ENCODE measurements around the gene POP4.

DNA sequence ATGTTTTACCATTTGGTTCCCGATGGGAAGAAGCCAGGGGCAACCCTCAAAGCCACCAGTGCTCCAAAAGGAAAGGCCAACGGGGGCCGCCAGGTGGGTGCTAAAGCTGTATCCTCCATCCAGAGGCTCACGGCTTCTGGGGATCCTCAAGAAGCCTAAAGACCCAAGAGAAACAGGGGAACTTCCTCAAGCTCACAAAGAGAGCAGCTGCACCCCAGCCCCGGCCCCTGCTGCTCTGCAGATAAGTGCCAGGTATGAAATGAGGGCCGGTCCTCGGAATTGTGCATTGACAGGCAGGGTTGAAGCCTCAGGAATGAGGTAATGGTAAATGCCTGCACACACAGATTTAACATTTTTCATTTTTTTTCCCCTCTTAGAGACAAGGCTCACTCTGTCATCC lies 8.0 kb upstream of the POP4 start:
- TF ChIP-seq, protein P1, sequence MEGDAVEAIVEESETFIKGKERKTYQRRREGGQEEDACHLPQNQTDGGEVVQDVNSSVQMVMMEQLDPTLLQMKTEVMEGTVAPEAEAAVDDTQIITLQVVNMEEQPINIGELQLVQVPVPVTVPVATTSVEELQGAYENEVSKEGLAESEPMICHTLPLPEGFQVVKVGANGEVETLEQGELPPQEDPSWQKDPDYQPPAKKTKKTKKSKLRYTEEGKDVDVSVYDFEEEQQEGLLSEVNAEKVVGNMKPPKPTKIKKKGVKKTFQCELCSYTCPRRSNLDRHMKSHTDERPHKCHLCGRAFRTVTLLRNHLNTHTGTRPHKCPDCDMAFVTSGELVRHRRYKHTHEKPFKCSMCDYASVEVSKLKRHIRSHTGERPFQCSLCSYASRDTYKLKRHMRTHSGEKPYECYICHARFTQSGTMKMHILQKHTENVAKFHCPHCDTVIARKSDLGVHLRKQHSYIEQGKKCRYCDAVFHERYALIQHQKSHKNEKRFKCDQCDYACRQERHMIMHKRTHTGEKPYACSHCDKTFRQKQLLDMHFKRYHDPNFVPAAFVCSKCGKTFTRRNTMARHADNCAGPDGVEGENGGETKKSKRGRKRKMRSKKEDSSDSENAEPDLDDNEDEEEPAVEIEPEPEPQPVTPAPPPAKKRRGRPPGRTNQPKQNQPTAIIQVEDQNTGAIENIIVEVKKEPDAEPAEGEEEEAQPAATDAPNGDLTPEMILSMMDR (IDR thresholded peaks at IDR 0.05; ENCODE audit: borderline replicate concordance, extremely low read depth, low read length, poor library complexity, severe bottlenecking): no peak
- no peak for TF ChIP-seq EZH2 (IDR thresholded peaks at IDR 0.05; ENCODE audit: borderline replicate concordance, low read depth, low read length, severe bottlenecking)

All from DND-41 (cell line).